Tibial artery (tissue), 4 donors: ENCODE data around the gene SMIM11.
"Not testable (repeated sequence)": the region's sequence is repeated elsewhere in the genome, so short reads cannot be mapped to it uniquely, and the experiment has no call there.

Experiments
- DNase-seq, 2 donors: peaks; one replicate each; pipeline ENCODE4 v3.0.0-alpha.2; 2019
- H3K27ac ChIP-seq, 2 donors: fragments of 200-600 bp; sonication (generic) in 1 of 2; 1 replicate in 1 of 2; 2 replicates in 1 of 2; pipeline ENCODE4 v1.5.1; 2018 to 2019; ENCODE audit warnings: mild to moderate bottlenecking in 1 of 2
- H3K27me3 ChIP-seq, 2 donors: fragments of 200-600 bp; sonication (generic) in 1 of 2; one replicate each; pipeline versions ENCODE4 v1.5.1 to v1.6.0; 2016 to 2019
- H3K36me3 ChIP-seq, 3 donors: fragments of 200-600 bp; sonication (generic) in 2 of 3; one replicate each; pipeline ENCODE4 v1.5.1; 2016 to 2019; ENCODE audit warnings: mild to moderate bottlenecking in 2 of 3
- H3K4me1 ChIP-seq, 4 donors: fragments of 200-600 bp; sonication (generic) in 2 of 4; 1 replicate in 3 of 4; 2 replicates in 1 of 4; pipeline ENCODE4 v1.5.1; 2016 to 2019
- H3K4me3 ChIP-seq, 2 donors: fragments of 200-600 bp; sonication (generic) in 1 of 2; 1 replicate in 1 of 2; 2 replicates in 1 of 2; pipeline ENCODE4 v1.5.1; 2018 to 2019; ENCODE audit warnings: mild to moderate bottlenecking in 2 of 2
- H3K9me3 ChIP-seq, 3 donors: fragments of 200-600 bp; sonication (generic) in 1 of 3; one replicate each; pipeline ENCODE4 v1.5.1; 2016 to 2019
- intact Hi-C: fragments of 100-400 bp; cut with DNase I; formaldehyde crosslinking; loops from one replicate; pipeline ENCODE4 v1.15.0; 2023; ENCODE audit warnings: low total_unique reads
- TF ChIP-seq, protein P1 (sequence below), 2 experiments: fragments of 200-600 bp in 1 of 2; fragments of 450-650 bp in 1 of 2; IDR thresholded peaks; one replicate each; pipeline ENCODE4 v1.5.1; 2017 to 2019; ENCODE audit warnings: antibody characterized with exemption in 2 of 2, mild to moderate bottlenecking in 1 of 2, moderate library complexity in 1 of 2

The SMIM11 gene

GRCh38 chr21:34374940-34375618 is at the start of gene SMIM11:
TSS of gene SMIM11 (plus strand) at chr21:34375507. CDS start at chr21:34379505, 3,998 bp downstream.
- H3K36me3 ChIP-seq, H3K4me1 ChIP-seq, H3K9me3 ChIP-seq, intact Hi-C loops, DNase-seq, H3K27me3 ChIP-seq, H3K27ac ChIP-seq, H3K4me3 ChIP-seq: not testable (repeated sequence)

- Histone ChIP-seq H3K4me1 (peaks cover 0 to 37% (median 11%) of the 10 kb centered on the region in 4 donors), H3K27me3 (no peaks in the 10 kb centered on the region), H3K9me3 (no peaks in the 10 kb centered on the region), H3K27ac (no peak overlapping the region), H3K4me3 (no peak overlapping the region), H3K36me3 (peaks cover 0 to 4% (median 0%) of the 10 kb centered on the region in 3 donors)
- DNase-seq, result no peak
- intact Hi-C loops, result loop anchor here (10.0 kb wide), 1 partner anchor 415 kb away; the partner anchor contains the start of gene ATP5PO
- TF ChIP-seq, protein P1, sequence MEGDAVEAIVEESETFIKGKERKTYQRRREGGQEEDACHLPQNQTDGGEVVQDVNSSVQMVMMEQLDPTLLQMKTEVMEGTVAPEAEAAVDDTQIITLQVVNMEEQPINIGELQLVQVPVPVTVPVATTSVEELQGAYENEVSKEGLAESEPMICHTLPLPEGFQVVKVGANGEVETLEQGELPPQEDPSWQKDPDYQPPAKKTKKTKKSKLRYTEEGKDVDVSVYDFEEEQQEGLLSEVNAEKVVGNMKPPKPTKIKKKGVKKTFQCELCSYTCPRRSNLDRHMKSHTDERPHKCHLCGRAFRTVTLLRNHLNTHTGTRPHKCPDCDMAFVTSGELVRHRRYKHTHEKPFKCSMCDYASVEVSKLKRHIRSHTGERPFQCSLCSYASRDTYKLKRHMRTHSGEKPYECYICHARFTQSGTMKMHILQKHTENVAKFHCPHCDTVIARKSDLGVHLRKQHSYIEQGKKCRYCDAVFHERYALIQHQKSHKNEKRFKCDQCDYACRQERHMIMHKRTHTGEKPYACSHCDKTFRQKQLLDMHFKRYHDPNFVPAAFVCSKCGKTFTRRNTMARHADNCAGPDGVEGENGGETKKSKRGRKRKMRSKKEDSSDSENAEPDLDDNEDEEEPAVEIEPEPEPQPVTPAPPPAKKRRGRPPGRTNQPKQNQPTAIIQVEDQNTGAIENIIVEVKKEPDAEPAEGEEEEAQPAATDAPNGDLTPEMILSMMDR (IDR thresholded peaks at IDR 0.05), result no peak
Observed at GRCh38 chr21:34330055-34330454, 45.3 kb upstream of the SMIM11 start.

DNA sequence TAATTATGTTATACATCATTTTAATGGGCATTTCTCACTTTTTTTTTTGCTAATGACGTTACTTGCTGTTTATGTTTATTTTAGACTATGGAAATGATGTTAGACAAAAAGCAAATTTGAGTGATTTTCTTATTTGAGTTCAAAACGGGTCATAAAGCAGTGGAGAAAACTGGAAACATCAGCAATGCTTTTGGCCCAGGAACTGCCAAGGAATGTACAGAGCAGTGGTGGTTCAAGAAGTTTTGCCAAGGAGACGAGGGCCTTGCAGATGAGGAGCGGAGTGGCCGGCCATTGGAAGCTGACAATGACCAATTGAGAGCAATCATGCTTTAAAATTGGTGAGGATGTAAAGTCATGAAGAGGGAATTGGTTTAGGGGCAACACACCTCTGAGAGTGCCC is 43.6 kb upstream of the SMIM11 start:
- no peaks in the 10 kb centered on the region for H3K36me3 ChIP-seq
- H3K4me1 ChIP-seq, result peaks cover 0 to 53% (median 18%) of the 10 kb centered on the region in 4 donors
- H3K9me3 ChIP-seq, result no peaks in the 10 kb centered on the region
- TF ChIP-seq, protein P1 (IDR thresholded peaks at IDR 0.05), result no peak
- peak overlapping the region; percentile 71 to 79 for H3K27ac ChIP-seq
- intact Hi-C loops, result loop anchor here (10.0 kb wide), 1 partner anchor 417 kb away; the partner anchor contains the start of gene ATP5PO
- H3K4me3 ChIP-seq, result no peak overlapping the region
- H3K27me3 ChIP-seq, result no peaks in the 10 kb centered on the region
- no peak for DNase-seq

- no peak for DNase-seq
- Histone ChIP-seq H3K27ac (peak overlapping the region; percentile 71 to 79), H3K9me3 (no peaks in the 10 kb centered on the region), H3K4me3 (no peak overlapping the region), H3K27me3 (no peaks in the 10 kb centered on the region), H3K36me3 (no peaks in the 10 kb centered on the region), H3K4me1 (peaks cover 0 to 59% (median 24%) of the 10 kb centered on the region in 4 donors)
- intact Hi-C loops, result loop anchor here (10.0 kb wide), 1 partner anchor 418 kb away; the partner anchor contains the start of gene ATP5PO
- TF ChIP-seq, protein P1 (IDR thresholded peaks at IDR 0.05), result no peak
Observed at GRCh38 chr21:34332347-34332746, 43.0 kb upstream of the SMIM11 start.

DNA sequence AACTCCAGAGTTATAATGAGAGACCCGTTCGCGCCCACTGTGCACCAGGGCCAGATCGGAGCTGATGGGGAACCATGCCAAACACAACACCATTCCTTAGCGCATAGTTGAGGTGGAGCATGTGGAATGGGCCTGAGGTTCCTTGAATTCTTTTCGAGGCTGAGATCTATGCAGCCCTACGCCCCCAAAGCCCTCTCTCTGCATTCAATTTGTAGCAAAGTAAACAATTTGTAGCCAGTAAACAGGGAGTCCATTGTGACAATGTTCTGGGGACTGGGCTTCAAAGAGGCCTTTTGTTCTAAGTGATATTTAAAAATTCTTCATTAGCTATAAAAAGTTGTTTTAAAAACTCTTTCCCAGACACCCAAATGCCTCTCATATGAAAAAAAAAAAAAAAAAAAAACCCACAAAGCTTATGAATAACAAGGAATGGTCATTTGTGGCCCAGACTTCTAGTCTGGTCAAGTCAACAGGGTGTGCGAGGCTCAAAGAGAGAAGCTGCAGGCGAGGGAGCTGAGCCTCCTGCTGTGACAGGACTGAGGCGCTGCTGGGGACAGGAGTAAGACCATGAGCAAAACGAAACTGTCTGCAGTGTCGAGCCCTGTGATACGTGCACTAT is 42.1 kb upstream of the SMIM11 start:
- no peak for DNase-seq
- no peak overlapping the region for H3K4me3 ChIP-seq
- H3K27me3 ChIP-seq, result no peaks in the 10 kb centered on the region
- H3K4me1 ChIP-seq, result peaks cover 0 to 68% (median 32%) of the 10 kb centered on the region in 4 donors
- H3K36me3 ChIP-seq, result no peaks in the 10 kb centered on the region
- TF ChIP-seq, protein P1 (IDR thresholded peaks at IDR 0.05), result no peak
- intact Hi-C loops, result loop anchor here (10.0 kb wide), 1 partner anchor 418 kb away; the partner anchor contains the start of gene ATP5PO
- no peaks in the 10 kb centered on the region for H3K9me3 ChIP-seq
- H3K27ac ChIP-seq, result peak overlapping the region; percentile 71 to 79

DNA sequence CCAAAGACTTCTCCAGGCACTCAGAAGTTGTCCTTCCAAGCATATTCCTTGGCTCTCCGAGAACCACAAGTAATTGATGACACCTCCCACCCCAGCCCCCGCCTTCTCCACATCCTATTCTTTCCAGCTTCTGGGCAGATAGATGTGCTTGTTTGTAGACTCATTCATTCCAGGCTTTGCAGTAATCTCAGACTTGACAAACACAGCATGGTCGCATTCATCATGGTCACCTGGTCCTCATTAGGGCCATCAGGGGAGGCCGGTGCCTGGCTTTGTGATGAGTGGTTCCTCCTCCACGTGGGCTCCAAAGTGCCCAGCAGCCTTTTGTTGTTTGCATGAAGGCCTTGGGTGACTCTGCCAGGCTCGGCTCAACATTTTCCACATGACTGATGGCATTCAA is 40.0 kb upstream of the SMIM11 start:
- H3K36me3 ChIP-seq, result no peaks in the 10 kb centered on the region
- peak overlapping the region; percentile 70 to 79 for H3K27ac ChIP-seq
- H3K27me3 ChIP-seq, result no peaks in the 10 kb centered on the region
- TF ChIP-seq, protein P1 (IDR thresholded peaks at IDR 0.05), result no peak
- DNase-seq, result no peak
- H3K4me3 ChIP-seq, result no peak overlapping the region
- intact Hi-C loops, result loop anchor here (5.0 to 10.0 kb wide), 2 partner anchors 133 to 421 kb away; partner anchors contain the start of gene ATP5PO
- H3K4me1 ChIP-seq, result peaks cover 0 to 89% (median 46%) of the 10 kb centered on the region in 4 donors
- no peaks in the 10 kb centered on the region for H3K9me3 ChIP-seq
